SK-N-SH (cell line): ENCODE data around the gene SH3PXD2B.

ENCODE experiments used
- ELF1 ChIP-seq: IDR thresholded peaks from 2 replicates; pipeline ENCODE4 v1.4.0; 2012
- EP300 ChIP-seq, 2 experiments: IDR thresholded peaks; 2 replicates each; pipeline versions ENCODE4 v1.4.0 to v1.6.1; 2012; ENCODE audit warnings: borderline replicate concordance in 1 of 2, low read depth in 1 of 2, low read length in 1 of 2
- EZH2phosphoT487 ChIP-seq: fragments of 200-600 bp; sonication (generic); IDR thresholded peaks from 2 replicates; pipeline ENCODE4 v1.6.1; 2017; ENCODE audit warnings: low read depth, mixed run types, mild to moderate bottlenecking, antibody characterized with exemption, moderate library complexity, borderline replicate concordance
- FOXJ3 ChIP-seq: sonication (generic); formaldehyde crosslinking; IDR thresholded peaks from 2 replicates; pipeline ENCODE4 v1.5.1; 2020; ENCODE audit warnings: mild to moderate bottlenecking, missing genetic modification reagents
- JUND ChIP-seq: IDR thresholded peaks from 2 replicates; pipeline ENCODE4 v1.4.0; 2012
- NFIC ChIP-seq: IDR thresholded peaks from 2 replicates; pipeline ENCODE4 v1.4.0; 2012; ENCODE audit warnings: borderline replicate concordance
- NRF1 ChIP-seq: IDR thresholded peaks from 2 replicates; pipeline ENCODE4 v1.6.1; 2012; ENCODE audit warnings: low read depth, mild to moderate bottlenecking, low read length
- POLR2AphosphoS5 ChIP-seq: IDR thresholded peaks from 2 replicates; pipeline ENCODE4 v1.6.1; 2012; ENCODE audit warnings: low read depth, low read length
- TAF1 ChIP-seq: IDR thresholded peaks from 2 replicates; pipeline ENCODE4 v1.6.1; 2012; ENCODE audit warnings: low read depth, mild to moderate bottlenecking, low read length, moderate library complexity, borderline replicate concordance
- TCF12 ChIP-seq: IDR thresholded peaks from 2 replicates; pipeline ENCODE4 v1.4.0; 2012
- TF ChIP-seq, protein P1 (sequence below): fragments of 200-600 bp; sonication (generic); IDR thresholded peaks from 2 replicates; pipeline ENCODE4 v1.6.1; 2017; ENCODE audit warnings: antibody characterized with exemption, mild to moderate bottlenecking, moderate library complexity
- TF ChIP-seq, protein P2 (sequence below): fragments of 150-350 bp; IDR thresholded peaks from 2 replicates; pipeline ENCODE4 v1.6.1; 2016; ENCODE audit warnings: mild to moderate bottlenecking, low read depth, low read length
- TF ChIP-seq, protein P3 (sequence below): IDR thresholded peaks from 2 replicates; pipeline ENCODE4 v1.6.1; 2012; ENCODE audit warnings: mild to moderate bottlenecking, low read depth, low read length, moderate library complexity
- TF ChIP-seq, protein P4 (sequence below): fragments of 150-350 bp; IDR thresholded peaks from 2 replicates; pipeline ENCODE4 v1.6.1; 2017; ENCODE audit warnings: antibody characterized with exemption, low read length, low read depth, borderline replicate concordance

DNA sequence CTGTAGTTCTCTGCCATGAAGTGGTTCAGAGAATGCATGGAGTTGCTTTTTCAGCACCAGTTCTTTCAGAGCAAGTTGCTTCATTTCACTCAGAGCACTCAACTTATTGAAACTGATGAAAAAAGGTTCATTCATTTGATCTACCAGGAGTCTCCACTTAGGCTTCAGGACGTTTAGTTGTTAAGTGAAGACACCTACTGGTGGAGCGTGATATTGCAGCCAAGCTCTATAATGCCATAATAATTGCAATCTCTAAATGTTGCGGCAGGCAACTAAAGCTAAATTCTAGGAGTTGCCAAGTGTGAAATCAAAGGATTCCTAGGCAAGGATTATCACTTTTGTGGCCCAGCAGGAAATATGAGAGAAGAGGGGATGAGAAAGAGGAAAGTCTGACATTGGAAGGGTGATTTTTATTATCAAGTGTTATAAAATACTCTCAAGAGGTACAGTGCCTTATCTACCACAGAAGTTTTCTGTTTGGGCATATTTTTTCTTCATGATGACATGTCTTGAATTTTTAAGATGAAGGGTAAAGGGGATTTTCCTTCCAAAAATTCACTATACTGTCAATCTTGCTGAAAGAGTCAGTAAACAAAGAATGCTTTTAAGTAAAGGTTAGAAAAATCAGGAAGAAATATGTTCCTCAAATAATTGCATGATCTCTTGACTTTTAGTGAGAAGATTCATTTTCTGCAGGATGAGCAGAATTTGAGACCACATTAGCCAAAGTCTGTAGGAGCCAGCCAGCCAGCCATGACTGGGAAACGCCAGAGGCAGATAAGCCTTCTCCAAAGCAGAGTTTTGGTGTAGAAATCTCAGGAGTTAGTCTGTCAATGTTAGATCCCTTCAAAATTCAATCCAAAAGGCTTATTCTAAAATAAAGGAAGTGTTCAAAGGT lies 83.4 kb downstream of the SH3PXD2B start:
- TF ChIP-seq, protein P1, sequence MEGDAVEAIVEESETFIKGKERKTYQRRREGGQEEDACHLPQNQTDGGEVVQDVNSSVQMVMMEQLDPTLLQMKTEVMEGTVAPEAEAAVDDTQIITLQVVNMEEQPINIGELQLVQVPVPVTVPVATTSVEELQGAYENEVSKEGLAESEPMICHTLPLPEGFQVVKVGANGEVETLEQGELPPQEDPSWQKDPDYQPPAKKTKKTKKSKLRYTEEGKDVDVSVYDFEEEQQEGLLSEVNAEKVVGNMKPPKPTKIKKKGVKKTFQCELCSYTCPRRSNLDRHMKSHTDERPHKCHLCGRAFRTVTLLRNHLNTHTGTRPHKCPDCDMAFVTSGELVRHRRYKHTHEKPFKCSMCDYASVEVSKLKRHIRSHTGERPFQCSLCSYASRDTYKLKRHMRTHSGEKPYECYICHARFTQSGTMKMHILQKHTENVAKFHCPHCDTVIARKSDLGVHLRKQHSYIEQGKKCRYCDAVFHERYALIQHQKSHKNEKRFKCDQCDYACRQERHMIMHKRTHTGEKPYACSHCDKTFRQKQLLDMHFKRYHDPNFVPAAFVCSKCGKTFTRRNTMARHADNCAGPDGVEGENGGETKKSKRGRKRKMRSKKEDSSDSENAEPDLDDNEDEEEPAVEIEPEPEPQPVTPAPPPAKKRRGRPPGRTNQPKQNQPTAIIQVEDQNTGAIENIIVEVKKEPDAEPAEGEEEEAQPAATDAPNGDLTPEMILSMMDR = peak; percentile 63
- TF ChIP-seq, protein P2, sequence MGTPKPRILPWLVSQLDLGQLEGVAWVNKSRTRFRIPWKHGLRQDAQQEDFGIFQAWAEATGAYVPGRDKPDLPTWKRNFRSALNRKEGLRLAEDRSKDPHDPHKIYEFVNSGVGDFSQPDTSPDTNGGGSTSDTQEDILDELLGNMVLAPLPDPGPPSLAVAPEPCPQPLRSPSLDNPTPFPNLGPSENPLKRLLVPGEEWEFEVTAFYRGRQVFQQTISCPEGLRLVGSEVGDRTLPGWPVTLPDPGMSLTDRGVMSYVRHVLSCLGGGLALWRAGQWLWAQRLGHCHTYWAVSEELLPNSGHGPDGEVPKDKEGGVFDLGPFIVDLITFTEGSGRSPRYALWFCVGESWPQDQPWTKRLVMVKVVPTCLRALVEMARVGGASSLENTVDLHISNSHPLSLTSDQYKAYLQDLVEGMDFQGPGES = no peak
- no peak for TF ChIP-seq ELF1
- TF ChIP-seq EP300 (IDR thresholded peaks at IDR 0.05; ENCODE audit: borderline replicate concordance in 1 of 2, low read depth in 1 of 2, low read length in 1 of 2) = no peak
- no peak for TF ChIP-seq TCF12
- TF ChIP-seq, protein P3, sequence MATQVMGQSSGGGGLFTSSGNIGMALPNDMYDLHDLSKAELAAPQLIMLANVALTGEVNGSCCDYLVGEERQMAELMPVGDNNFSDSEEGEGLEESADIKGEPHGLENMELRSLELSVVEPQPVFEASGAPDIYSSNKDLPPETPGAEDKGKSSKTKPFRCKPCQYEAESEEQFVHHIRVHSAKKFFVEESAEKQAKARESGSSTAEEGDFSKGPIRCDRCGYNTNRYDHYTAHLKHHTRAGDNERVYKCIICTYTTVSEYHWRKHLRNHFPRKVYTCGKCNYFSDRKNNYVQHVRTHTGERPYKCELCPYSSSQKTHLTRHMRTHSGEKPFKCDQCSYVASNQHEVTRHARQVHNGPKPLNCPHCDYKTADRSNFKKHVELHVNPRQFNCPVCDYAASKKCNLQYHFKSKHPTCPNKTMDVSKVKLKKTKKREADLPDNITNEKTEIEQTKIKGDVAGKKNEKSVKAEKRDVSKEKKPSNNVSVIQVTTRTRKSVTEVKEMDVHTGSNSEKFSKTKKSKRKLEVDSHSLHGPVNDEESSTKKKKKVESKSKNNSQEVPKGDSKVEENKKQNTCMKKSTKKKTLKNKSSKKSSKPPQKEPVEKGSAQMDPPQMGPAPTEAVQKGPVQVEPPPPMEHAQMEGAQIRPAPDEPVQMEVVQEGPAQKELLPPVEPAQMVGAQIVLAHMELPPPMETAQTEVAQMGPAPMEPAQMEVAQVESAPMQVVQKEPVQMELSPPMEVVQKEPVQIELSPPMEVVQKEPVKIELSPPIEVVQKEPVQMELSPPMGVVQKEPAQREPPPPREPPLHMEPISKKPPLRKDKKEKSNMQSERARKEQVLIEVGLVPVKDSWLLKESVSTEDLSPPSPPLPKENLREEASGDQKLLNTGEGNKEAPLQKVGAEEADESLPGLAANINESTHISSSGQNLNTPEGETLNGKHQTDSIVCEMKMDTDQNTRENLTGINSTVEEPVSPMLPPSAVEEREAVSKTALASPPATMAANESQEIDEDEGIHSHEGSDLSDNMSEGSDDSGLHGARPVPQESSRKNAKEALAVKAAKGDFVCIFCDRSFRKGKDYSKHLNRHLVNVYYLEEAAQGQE = no peak
- TF ChIP-seq, protein P4, sequence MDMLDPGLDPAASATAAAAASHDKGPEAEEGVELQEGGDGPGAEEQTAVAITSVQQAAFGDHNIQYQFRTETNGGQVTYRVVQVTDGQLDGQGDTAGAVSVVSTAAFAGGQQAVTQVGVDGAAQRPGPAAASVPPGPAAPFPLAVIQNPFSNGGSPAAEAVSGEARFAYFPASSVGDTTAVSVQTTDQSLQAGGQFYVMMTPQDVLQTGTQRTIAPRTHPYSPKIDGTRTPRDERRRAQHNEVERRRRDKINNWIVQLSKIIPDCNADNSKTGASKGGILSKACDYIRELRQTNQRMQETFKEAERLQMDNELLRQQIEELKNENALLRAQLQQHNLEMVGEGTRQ = no peak
- no peak for TF ChIP-seq JUND
- TF ChIP-seq EZH2phosphoT487 = no peak
- no peak for TF ChIP-seq NRF1
- TF ChIP-seq POLR2AphosphoS5 = no peak
- no peak for TF ChIP-seq TAF1
- TF ChIP-seq FOXJ3 = no peak
- no peak for TF ChIP-seq NFIC
